GM10266 (cell line): ENCODE data around the gene ADARB2.

Source experiments
- DNase-seq: peaks from one replicate; pipeline ENCODE4 v3.0.0; 2012; ENCODE audit errors: extremely low spot score
- TF ChIP-seq, protein P1 (sequence below): IDR thresholded peaks from 2 replicates; pipeline ENCODE4 v1.5.1; 2012; ENCODE audit warnings: mild to moderate bottlenecking, low read depth; ENCODE audit not compliant: control insufficient read depth, insufficient read depth; ENCODE audit errors: missing control alignments

Gene ADARB2

DNA sequence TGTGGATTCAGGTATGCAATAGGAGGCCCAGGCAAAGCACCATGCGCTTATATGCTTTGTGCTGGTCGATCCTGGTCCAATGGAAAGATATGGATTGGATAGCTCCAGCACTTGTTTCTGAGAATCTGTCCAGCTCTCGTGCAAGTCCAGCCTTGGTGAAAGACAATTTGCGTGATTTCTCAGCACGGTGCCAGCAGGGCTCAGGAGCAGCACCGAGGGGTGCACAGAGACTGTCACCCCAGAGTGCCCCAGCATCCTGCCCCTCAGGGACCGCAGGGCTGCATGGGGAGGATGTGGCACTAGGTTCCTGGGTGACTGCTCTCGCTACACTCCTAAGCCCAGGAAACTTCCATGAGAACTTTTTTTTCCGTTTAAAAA, 455.9 kb downstream of the ADARB2 start:
- DNase-seq, result no peak
- TF ChIP-seq, protein P1, sequence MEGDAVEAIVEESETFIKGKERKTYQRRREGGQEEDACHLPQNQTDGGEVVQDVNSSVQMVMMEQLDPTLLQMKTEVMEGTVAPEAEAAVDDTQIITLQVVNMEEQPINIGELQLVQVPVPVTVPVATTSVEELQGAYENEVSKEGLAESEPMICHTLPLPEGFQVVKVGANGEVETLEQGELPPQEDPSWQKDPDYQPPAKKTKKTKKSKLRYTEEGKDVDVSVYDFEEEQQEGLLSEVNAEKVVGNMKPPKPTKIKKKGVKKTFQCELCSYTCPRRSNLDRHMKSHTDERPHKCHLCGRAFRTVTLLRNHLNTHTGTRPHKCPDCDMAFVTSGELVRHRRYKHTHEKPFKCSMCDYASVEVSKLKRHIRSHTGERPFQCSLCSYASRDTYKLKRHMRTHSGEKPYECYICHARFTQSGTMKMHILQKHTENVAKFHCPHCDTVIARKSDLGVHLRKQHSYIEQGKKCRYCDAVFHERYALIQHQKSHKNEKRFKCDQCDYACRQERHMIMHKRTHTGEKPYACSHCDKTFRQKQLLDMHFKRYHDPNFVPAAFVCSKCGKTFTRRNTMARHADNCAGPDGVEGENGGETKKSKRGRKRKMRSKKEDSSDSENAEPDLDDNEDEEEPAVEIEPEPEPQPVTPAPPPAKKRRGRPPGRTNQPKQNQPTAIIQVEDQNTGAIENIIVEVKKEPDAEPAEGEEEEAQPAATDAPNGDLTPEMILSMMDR, result no peak

DNA sequence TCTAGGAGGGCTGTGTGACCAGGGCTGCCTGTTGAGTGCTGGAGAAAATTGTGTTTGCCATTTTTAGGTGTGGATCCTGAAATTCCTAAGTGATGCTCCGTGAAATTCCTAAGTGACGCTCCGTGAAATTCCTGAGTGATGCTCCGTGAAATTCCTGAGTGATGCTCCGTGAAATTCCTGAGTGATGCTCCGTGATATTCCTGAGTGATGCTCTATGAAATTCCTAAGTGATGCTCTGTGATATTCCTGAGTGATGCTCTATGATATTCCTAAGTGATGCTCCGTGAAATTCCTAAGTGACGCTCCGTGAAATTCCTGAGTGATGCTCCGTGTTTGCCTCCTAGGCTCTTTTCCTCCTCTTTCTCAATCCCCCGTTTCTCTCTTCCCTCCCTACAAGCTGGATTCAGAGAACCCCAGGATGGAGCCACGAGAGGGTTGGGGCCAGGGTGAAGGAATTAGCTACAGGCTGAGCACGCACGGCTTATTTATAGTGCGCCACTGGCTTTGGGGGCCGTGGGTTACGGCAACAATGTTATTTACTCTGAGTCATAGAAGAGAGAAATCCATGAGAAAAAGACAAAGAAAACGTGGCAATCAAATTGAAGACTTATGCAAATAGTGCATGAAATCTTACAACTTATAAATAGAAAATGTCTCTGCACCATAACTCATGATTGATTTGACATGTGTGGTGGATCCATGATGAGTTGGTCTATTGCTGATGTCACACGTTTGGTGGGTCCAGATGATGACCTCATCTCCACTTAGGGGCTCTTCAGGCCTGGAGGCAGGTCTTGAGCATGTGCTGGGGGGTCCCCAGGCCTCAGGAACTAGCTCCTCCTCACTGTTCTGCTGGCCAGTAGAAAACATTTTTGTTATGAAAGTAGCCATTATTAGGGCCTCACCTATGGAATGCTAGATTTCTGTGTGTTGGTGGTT, 456.6 kb downstream of the ADARB2 start:
- TF ChIP-seq, protein P1, result no peak
- DNase-seq, result no peak

DNA sequence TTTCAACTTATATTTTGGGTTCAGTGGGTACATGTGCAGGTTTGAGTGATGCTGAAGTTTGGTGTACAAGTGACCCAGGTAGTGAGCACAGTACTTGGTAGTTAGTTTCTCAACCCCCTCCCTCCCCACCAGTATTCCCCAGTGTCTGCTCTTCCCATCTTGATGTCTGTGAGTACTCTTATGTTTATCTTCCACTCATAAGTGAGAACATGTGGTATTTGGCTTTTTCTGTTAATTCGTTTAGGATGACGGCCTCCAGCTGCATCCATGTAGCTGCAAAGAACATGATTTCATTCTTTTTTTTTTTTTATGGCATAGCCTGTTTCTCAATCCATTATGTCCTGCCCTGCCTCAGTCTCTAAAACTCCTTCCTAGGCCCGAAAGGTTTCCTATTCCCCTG, 459.0 kb downstream of the ADARB2 start:
- TF ChIP-seq, protein P1, result no peak
- DNase-seq, result no peak

DNA sequence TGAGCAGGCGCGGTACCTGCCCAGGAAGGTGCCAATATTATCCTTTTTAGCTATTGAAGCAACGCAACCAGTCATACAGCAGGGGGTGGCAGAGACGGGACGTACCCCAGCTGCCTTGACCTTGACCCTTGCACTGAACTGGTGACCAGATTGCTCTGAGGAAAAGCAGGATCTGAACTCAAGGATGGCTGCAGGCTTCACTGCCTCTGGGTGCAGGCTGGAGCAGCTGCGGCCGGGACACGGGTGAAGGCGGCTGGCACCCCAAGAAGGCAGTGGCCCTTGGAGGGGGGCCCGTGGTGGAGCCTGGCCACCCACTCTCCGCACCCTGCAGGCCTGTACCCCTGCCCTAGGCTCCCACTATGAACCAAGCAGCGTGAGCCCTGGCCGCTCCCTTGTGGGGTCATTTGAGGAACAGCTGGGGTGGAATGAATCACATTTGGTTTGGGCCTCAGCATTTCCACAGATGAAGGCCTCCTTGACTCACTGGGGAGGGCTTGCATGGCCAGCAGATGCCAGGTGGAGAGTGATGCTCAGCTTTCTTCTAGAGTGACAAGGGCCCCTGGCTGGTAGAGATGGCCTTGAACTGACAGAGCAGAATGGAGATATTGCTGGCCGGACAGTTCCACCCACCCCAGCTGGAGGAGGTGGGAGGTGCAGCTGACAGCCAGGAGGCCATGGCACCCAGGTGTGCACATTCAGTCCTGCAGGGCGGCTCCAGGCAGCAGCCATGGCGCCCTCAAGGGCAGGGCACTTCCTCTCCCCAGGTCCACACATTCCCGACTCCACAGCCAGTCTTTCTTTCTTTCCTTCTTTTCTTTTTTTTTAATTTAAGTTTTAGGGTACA, 462.4 kb downstream of the ADARB2 start:
- TF ChIP-seq, protein P1, result no peak
- DNase-seq, result no peak

DNA sequence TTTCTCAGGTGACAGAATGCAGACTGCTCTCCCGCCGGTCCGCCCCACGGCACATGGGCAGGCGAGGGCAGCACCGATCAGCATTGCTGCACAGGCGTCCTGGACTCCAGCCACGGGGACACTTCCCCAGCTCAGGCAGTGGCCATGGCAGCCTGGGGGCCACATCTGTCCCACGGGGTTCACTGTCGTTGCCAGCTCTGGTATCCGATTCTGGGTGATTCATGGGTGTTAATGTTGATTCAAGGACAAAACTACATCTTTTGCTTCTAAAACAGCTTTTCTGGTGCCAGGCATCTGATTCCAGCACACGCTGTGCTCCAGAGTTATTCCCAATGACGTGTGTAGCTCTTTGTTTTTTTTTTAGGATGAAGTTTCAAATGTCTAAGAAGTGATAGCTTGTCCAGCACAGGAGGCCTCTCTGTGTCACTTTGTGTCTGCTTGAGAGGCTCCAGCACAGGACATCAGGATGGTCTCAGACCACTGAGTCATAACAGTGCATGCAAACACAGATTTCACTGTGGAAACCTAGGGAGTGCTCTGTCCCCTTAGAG, 463.1 kb downstream of the ADARB2 start:
- DNase-seq, result no peak
- TF ChIP-seq, protein P1, result no peak

DNA sequence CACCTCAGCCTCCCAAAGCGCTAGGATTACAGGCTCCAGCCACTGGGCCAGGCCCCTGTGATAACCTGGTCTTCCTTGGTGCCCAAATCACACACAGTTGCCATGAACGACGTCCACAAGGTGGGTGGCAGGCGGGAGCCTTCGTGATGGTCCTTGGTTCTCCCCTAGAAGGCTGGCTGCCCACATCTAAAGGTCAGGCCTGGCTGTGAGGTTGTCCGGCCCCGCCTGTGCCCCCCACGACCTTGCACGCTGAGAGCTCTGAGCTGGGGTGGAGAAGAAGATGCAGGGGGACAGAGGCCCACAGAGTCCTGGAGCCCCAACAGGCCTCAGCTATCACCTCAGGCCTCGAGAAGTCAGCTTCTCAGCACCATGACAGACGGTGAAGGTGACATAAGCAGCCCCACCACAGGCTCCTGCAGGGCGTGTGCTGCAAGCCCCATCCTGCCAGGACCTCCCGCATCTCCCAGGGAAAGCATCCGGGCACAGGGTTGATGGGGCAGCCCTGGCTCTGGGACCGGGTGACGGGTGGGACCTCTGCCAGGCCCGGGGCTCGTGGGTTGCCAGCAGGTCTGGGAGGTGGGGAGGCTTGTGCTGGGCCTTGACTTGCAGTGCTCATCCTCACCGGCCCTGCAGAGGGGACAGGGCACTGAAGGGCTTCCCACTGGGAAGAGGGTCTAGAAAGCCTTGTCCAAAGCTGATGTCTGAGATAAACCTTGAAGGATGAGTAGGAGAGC, 463.8 kb downstream of the ADARB2 start:
- TF ChIP-seq, protein P1, result no peak
- no peak for DNase-seq
